OCI-LY7 (cell line): ENCODE results near the gene CAPN5.

ENCODE experiments used
- CTCF ChIP-seq: fragments of 200-600 bp; sonication (generic); conservative IDR thresholded peaks from 2 replicates; pipeline ENCODE4 v1.5.1; 2014; ENCODE audit warnings: mild to moderate bottlenecking, antibody characterized with exemption, low read length, moderate library complexity, mixed read lengths
- EZH2phosphoT487 ChIP-seq: fragments of 200-600 bp; sonication (generic); IDR thresholded peaks from 2 replicates; pipeline ENCODE4 v1.6.1; 2018; ENCODE audit warnings: low read depth, borderline replicate concordance, mild to moderate bottlenecking, mixed run types, antibody characterized with exemption, low read length, moderate library complexity, mixed read lengths

- no peak for TF ChIP-seq CTCF
- TF ChIP-seq EZH2phosphoT487 = no peak
Observed at GRCh38 chr11:77118086-77118485, 51.3 kb downstream of the CAPN5 start.
